C1 segment of cervical spinal cord (tissue), 14 donors: ENCODE measurements around the gene FUT2.
"Not testable (repeated sequence)": the region's sequence is repeated elsewhere in the genome, so short reads cannot be mapped to it uniquely, and the experiment has no call there.

Experiments used
- DNase-seq, 14 donors: peaks; one replicate each; lab custom pipeline; 2025; lab: John Stamatoyannopoulos, UW

The FUT2 gene

GRCh38 chr19:48670699-48671445 is 24.9 kb upstream of the FUT2 start:
- no peak for DNase-seq

DNA sequence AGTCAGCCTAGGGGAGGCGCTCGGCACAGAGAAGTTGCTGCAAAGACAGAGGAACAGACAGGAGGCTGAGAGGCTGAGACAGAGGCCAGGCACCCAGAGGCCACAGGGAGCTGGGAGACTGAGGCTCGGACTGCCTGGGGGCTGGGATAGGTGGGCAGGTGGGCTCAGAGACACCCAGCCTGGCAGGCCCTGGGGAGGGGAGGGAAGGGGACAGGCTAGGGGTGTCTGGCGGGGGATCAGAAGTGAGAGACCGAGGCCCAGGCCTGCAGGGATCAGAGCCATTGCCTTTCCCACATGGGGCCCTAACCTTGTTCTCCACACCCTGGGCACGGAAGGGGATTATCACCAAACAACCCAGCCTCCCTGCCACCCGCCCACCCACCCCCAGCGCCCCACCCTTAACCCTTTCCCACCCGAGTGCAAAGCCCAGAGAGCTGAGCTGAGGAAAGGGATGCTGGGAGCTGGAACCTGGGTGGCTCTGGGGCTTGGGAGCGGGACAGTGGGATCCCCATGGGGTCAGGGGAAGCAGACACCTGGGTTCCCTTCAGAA is 24.2 kb upstream of the FUT2 start:
- DNase-seq: no peak

- no peak for DNase-seq
These were observed 22.8 kb upstream of the FUT2 start, which contains the start of gene NTN5 for GRCh38 chr19:48672994-48673393. TSS of gene NTN5 (minus strand) at chr19:48673017. CDS start at chr19:48670986, 2,031 bp downstream.

GRCh38 chr19:48673436-48674100 is 22.2 kb upstream of the FUT2 start:
- no peak for DNase-seq

DNA sequence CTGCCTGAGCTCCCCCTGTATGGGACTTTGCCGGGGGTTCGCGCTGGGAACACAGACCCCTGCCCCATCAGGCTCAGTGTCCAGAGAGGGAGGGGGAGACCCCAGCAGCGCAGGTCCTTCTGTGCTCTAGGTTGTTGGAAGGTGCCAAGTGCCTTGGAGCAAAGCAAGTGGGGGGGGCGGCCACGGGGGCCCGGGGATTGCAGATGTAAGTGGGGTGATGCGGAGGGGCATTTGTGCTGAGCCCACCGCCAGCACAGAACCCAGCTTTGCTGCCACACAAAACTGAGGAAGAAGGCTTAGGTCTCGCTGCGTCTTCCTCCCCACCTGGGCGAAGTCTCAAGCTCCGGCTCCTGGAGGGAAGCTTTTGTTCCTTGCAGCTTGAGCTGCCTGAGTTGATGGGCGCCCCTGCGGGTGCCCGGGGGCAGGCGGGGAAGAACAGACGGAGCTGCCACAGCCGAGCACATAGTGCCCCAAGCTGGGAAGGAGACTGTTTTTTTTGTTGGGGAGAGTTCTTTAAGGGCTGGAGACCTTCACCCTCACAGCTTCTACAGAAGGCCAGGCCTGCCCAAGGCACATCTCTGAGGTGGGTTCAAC is 21.5 kb upstream of the FUT2 start:
- DNase-seq: no peak

DNA sequence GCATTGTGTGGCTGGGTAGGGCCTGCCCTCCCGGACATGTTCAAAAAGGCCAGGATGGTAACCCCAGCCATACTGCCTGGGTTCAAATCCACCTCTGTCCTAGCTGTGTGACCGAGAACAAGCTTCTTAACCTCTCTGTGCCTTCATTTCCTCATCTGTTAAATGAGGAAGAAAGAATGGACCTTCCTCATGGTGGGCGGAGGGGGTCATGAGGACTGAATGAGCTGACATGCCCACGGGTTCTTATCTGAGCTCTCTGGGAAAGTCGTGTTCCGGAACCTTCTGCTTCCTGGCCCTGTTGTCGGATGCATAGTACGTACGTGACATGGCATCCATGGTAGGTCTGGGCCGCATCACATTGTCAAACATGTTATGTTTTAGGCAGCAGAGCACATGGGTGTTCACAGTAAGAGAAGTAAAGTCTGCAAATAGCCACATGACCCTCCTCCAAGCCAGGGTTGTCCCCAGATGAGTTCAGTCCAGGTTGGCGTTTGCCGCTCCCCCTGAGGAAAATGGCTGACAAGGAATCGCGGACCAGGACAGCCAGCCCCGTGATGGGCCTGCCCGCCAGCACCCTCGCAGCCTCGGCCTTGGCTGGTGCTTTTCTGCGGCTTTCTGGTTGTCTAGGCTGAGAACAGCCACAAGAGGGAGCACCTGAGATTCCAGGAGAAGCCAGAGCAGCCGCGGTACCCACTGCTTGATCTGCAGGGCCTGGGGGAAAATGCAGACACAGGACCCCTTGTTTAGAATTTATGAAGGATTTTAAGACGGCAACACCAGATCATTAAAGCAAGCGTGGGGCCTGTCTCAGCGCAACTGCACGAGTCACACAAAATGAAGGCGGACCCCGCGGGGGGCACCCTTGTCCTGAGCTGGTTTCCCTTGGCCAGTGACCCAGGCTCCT is 20.6 kb upstream of the FUT2 start:
- peak in 13 of 14 donors; percentile 32 to 87 (median 74) for DNase-seq

DNA sequence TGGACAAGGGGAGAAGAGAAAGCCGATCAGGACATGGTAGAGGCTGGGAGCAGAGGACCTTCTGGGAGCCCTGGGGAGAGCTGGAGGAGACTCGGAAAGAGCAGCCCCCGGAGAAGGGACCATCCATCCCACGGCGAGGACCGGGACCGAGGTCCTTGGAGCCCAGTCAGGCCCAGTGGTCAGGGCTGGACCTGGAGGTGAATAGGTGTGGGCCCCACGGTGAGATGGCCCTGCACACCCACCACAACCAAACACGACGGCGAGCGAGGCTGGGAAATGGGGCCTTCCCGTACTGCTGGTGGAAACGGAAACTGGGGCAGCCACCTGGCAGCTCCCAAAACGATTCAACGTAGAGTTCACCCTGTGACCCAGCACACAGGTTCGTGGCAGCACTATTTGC is 19.3 kb upstream of the FUT2 start:
- no peak for DNase-seq

- no peak for DNase-seq
These were observed 18.9 kb upstream of the FUT2 start for GRCh38 chr19:48676887-48677286.

- no peak for DNase-seq
These were observed 17.6 kb upstream of the FUT2 start for GRCh38 chr19:48678201-48678600.

- DNase-seq: not testable (repeated sequence)
These were observed 15.8 kb upstream of the FUT2 start for GRCh38 chr19:48680006-48680405.

DNA sequence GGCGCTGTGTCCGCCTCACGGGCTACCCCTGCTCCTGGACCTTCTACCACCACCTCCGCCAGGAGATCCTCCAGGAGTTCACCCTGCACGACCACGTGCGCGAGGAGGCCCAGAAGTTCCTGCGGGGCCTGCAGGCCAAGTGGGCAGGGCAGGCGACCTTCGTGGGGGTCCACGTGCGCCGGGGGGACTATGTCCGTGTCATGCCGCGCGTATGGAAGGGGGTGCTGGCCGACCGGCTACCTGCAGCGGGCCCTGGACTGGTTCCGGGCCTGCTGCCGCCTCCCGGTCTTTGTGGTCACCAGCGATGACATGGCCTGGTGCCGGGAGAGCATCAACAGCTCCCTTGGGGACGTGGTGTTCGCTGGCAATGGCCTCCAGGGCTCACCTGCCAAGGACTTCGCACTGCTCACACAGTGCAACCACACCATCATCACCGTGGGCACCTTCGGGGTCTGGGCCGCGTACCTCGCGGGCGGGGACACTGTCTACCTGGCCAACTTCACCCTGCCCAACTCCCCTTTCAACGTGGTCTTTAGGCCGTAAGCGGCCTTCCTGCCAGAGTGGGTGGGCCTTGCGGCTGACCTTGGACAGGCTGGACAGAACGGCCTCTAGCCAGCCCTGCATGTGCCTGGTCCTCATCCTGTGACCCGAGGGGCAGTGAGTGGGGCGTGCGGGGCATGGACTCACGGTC is 15.2 kb upstream of the FUT2 start:
- DNase-seq: no peak

GRCh38 chr19:48681127-48681470 is 14.7 kb upstream of the FUT2 start:
- DNase-seq: no peak

GRCh38 chr19:48683349-48683748 is 12.4 kb upstream of the FUT2 start:
- peak in 12 of 14 donors; percentile 5 to 79 (median 58) for DNase-seq

DNA sequence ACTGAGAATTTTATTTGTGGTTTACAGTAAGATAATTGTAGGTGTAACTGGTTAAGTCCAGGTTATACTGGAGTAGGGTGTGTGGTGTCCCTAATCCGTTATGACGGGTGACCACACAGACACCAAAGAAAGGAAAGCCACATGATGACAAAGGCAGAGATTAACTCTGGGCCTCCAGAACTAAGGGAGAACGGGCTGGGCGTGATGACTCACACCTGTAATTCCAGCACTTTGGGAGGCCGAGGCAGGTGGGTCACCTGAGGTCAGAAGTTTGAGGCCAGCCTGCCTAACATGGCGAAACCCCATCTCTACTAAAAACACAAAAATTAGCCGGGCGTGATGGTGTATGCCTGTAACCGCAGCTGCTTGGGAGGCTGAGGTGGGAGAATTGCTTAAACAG is 10.2 kb upstream of the FUT2 start:
- no peak for DNase-seq

DNA sequence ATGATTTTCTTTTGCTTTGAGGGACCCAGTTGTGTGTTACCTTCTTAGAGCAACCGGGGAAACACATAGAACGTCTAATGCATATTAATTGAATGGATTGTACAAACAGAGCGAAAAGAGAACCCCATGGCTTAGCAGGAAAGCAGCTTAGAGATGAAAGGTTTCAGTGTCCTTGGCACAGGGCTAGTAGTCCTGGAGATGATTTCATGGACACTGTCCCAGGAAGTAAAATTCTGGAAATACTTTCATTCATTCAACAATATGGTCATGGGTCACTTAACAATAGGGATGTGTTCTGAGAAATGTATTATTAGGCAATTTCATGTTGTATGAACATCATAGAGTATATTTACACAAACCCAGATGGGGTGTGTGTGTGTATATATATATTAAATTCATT is 9.7 kb upstream of the FUT2 start:
- DNase-seq: no peak

DNA sequence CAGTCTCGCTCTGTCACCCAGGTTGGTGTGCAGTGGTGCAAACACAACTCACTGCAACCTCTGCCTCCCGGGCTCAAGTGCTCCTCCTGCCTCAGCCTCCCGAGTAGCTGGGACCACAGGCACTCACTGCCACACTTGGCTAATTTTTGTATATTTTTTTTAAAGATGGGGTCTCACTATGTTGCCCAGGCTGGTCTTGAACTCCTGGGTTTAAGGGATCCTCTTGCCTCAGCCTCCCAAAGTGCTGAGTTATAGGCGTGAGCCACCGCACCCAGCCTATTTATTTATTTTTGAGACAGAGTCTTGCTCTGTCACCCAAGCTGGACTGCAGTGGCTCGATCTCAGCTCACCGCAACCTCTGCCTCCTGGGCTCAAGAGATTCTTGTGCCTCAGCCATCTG is 9.1 kb upstream of the FUT2 start:
- not testable (repeated sequence) for DNase-seq

DNA sequence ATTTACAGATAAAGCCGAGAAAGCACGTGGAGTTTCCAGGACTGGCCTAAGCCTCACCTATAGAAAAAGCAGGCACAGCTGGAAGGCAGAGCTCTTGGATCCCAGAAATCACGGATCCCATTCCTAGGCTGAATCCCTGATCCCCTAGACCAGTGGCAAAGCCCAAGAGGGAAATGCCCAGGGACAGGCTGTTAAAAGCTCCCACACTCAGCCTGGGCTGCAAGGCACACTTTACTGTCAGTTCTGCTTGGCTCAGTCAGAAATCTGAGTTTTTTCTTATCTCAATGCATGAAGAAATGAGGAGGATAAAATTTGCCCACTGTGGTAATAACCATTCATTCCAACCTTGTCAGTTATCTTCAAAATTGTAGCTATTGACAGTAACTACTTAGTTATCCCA is 8.0 kb upstream of the FUT2 start:
- no peak for DNase-seq

- DNase-seq: peak in 1 of 14 donors; percentile 81
These were observed 6.3 kb upstream of the FUT2 start for GRCh38 chr19:48689449-48689848.

DNA sequence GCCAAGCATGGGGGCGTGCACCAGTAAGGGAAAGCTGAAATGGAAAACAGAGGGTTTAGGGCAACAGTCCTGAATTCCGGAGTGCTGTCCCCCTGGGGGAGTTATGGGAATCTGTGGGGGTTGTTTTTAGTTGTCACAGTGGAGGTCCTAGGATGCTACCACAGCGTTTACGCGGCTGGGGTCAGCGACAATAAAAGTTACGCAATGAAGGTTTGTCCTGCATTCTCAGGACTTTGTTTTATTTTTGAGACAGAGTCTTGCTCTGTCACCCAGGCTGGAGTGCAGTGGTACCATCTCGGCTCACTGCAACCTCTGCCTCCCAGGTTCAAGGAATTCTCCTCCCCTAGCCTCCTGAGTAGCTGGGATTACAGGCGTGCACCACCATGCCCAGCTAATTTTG is 2.1 kb upstream of the FUT2 start:
- DNase-seq: not testable (repeated sequence)

DNA sequence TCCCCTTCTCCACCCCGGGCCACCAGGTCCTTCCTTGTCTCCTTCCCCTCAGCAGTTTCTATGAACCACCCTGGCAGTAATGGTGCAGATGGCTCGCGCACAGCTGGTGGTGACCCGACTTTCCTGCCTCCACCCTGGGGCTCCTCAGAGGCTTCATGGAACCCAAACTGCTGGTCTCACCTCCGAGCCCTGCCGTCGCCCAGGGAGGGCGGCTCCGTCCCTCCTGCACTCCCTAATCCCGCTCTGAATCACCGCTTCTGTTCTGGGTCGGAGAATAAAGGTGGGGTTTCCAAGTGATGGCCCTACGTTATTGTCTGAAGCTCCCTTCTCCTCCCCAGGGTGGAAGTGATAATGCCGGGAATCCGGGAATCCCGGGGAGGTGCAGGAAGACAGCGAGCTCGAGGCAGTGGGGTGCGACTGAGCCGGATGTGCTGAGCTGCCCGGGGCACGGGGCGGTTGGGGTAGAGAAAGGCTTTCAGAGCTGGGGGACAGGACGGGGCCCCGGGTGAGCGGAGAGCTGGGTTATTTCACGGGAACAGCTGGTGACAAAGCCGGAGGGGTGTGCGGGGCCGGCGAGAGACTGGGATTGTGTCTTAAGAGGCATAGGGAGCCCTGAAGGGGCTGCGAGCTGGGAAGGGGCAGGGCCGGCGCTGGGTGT is 711 bp downstream of the FUT2 start:
- peak in 1 of 14 donors; percentile 48 for DNase-seq
